Karpas-422 (cell line): ENCODE results near the gene SLC6A7. TPM values are rescaled to one million over a fixed set of nuclear protein-coding genes. Genes with fewer than 3 reads are reported as not detected.

Experiments used
- DNase-seq: peaks from one replicate; pipeline ENCODE4 v3.0.0-alpha.2; 2015
- H2AFZ ChIP-seq: fragments of 200-600 bp; sonication (generic); 2 replicates; pipeline ENCODE4 v1.6.1; 2014; ENCODE audit warnings: antibody characterized with exemption, low read length, mixed read lengths
- H3K27ac ChIP-seq: fragments of 200-600 bp; sonication (generic); 2 replicates; pipeline ENCODE4 v1.5.1; 2014; ENCODE audit warnings: mild to moderate bottlenecking, low read length, moderate library complexity
- H3K27me3 ChIP-seq: fragments of 200-600 bp; sonication (generic); 2 replicates; pipeline ENCODE4 v1.6.1; 2014; ENCODE audit warnings: low read length, mixed read lengths
- H3K36me3 ChIP-seq: fragments of 200-600 bp; sonication (generic); 2 replicates; pipeline ENCODE4 v1.6.1; 2014; ENCODE audit warnings: low read length, mixed read lengths; ENCODE audit not compliant: insufficient read depth
- H3K4me1 ChIP-seq: fragments of 200-600 bp; sonication (generic); 2 replicates; pipeline ENCODE4 v1.6.1; 2014; ENCODE audit warnings: mild to moderate bottlenecking, low read length, mixed read lengths
- H3K4me2 ChIP-seq: fragments of 200-600 bp; sonication (generic); 2 replicates; pipeline ENCODE4 v1.6.1; 2014; ENCODE audit warnings: low read length, low read depth, mild to moderate bottlenecking; ENCODE audit not compliant: poor library complexity, severe bottlenecking
- H3K4me3 ChIP-seq: fragments of 200-600 bp; sonication (generic); 2 replicates; pipeline ENCODE4 v1.5.1; 2014; ENCODE audit warnings: mild to moderate bottlenecking, antibody characterized with exemption, low read length, mixed read lengths
- H3K79me2 ChIP-seq: fragments of 200-600 bp; sonication (generic); 2 replicates; pipeline ENCODE4 v1.6.1; 2014; ENCODE audit warnings: mild to moderate bottlenecking, low read length, mixed read lengths
- H3K9ac ChIP-seq: fragments of 200-600 bp; sonication (generic); 2 replicates; pipeline ENCODE4 v1.6.0; 2014; ENCODE audit warnings: low read length
- H3K9me2 ChIP-seq: fragments of 200-600 bp; sonication (generic), shearing (Covaris generic); replicated peaks from 2 replicates; pipeline ENCODE4 v1.6.0; 2014; ENCODE audit warnings: mild to moderate bottlenecking, low read length, moderate library complexity; ENCODE audit not compliant: insufficient read depth
- H3K9me3 ChIP-seq: fragments of 300-700, 200-600 bp; sonication (generic); 2 replicates; pipeline ENCODE4 v1.6.1; 2014; ENCODE audit warnings: low read length, mixed read lengths
- H4K20me1 ChIP-seq: fragments of 200-600 bp; sonication (generic); 2 replicates; pipeline ENCODE4 v1.6.1; 2014; ENCODE audit warnings: mild to moderate bottlenecking, antibody characterized with exemption, low read length, low read depth; ENCODE audit not compliant: insufficient read depth
- total RNA-seq: library from RNA; depleted of rRNA; stranded (reverse); fragments of >200 nt; shearing (Covaris generic); gene quantifications from 2 replicates; pipeline ENCODE4 v1.2.3, GENCODE V29; 2014; ENCODE audit warnings: low replicate concordance

The SLC6A7 gene
- total RNA-seq, 1 experiment from 2014 or later: not detected

- Histone ChIP-seq H2AFZ (no peak overlapping the region), H3K27ac (no peak overlapping the region), H4K20me1 (peaks cover 9% of the 10 kb centered on the region; the same call in 1 of the 2 replicates), H3K9me2 (no peaks in the 10 kb centered on the region), H3K9ac (no peak overlapping the region), H3K4me2 (peak overlapping the region; percentile 13), H3K4me3 (no peak overlapping the region), H3K9me3 (no peaks in the 10 kb centered on the region), H3K79me2 (no peaks in the 10 kb centered on the region), H3K4me1 (peaks cover 11% of the 10 kb centered on the region), H3K36me3 (no peaks in the 10 kb centered on the region), H3K27me3 (no peaks in the 10 kb centered on the region)
- DNase-seq: peak; percentile 85
Measured at GRCh38 chr5:150153957-150154617, 35.8 kb upstream of the SLC6A7 start.

- Histone ChIP-seq H3K4me1 (peaks cover 12% of the 10 kb centered on the region), H2AFZ (no peak overlapping the region), H3K27me3 (no peaks in the 10 kb centered on the region), H3K36me3 (no peaks in the 10 kb centered on the region), H3K27ac (no peak overlapping the region), H3K79me2 (no peaks in the 10 kb centered on the region), H3K9me3 (no peaks in the 10 kb centered on the region), H3K9ac (no peak overlapping the region), H4K20me1 (peaks cover 9% of the 10 kb centered on the region; the same call in 1 of the 2 replicates), H3K4me2 (peak overlapping the region; percentile 13), H3K4me3 (no peak overlapping the region), H3K9me2 (no peaks in the 10 kb centered on the region)
- peak; percentile 79 for DNase-seq
Measured at GRCh38 chr5:150154618-150155128, 35.2 kb upstream of the SLC6A7 start.

- Histone ChIP-seq H4K20me1 (peaks cover 16% of the 10 kb centered on the region; the same call in 1 of the 2 replicates), H3K9me3 (no peaks in the 10 kb centered on the region), H3K27me3 (no peaks in the 10 kb centered on the region), H3K4me2 (peak within 1 kb of the TSS; percentile 13), H3K79me2 (no peaks in the 10 kb centered on the region), H3K4me3 (no peak within 1 kb of the TSS), H2AFZ (no peak within 1 kb of the TSS), H3K4me1 (peaks cover 18% of the 10 kb centered on the region), H3K36me3 (no peaks in the 10 kb centered on the region), H3K9me2 (no peaks in the 10 kb centered on the region), H3K9ac (no peak within 1 kb of the TSS), H3K27ac (no peak within 1 kb of the TSS)
- no peak for DNase-seq
Measured at GRCh38 chr5:150155258-150156026, 34.4 kb upstream of the SLC6A7 start, which contains the start of gene PDGFRB. PDGFRB (minus strand) TSS chr5:150155845; CDS start chr5:150137047, 18,798 bp downstream.

- Histone ChIP-seq H3K9ac (no peak overlapping the region), H3K9me3 (no peaks in the 10 kb centered on the region), H3K27me3 (no peaks in the 10 kb centered on the region), H3K36me3 (no peaks in the 10 kb centered on the region), H3K9me2 (no peaks in the 10 kb centered on the region), H3K27ac (no peak overlapping the region), H2AFZ (no peak overlapping the region), H3K4me1 (peaks cover 18% of the 10 kb centered on the region), H3K79me2 (no peaks in the 10 kb centered on the region), H3K4me3 (no peak overlapping the region), H3K4me2 (no peak overlapping the region), H4K20me1 (peaks cover 16% of the 10 kb centered on the region; the same call in 1 of the 2 replicates)
- DNase-seq: no peak
Measured at GRCh38 chr5:150156027-150156368, 33.9 kb upstream of the SLC6A7 start.

- H3K9me3 ChIP-seq: no peaks in the 10 kb centered on the region
- H3K9ac ChIP-seq: no peak overlapping the region
- no peaks in the 10 kb centered on the region for H3K79me2 ChIP-seq
- H3K27ac ChIP-seq: no peak overlapping the region
- no peaks in the 10 kb centered on the region for H3K36me3 ChIP-seq
- peaks cover 16% of the 10 kb centered on the region; the same call in 1 of the 2 replicates for H4K20me1 ChIP-seq
- no peaks in the 10 kb centered on the region for H3K27me3 ChIP-seq
- no peak overlapping the region for H3K4me2 ChIP-seq
- DNase-seq: no peak
- H3K9me2 ChIP-seq: no peaks in the 10 kb centered on the region
- no peak overlapping the region for H2AFZ ChIP-seq
- peaks cover 20% of the 10 kb centered on the region for H3K4me1 ChIP-seq
- H3K4me3 ChIP-seq: no peak overlapping the region
Measured at GRCh38 chr5:150156540-150156939, 33.3 kb upstream of the SLC6A7 start.

- Histone ChIP-seq H3K9me3 (no peaks in the 10 kb centered on the region), H3K4me2 (no peak overlapping the region), H3K36me3 (no peaks in the 10 kb centered on the region), H3K9me2 (no peaks in the 10 kb centered on the region), H2AFZ (no peak overlapping the region), H3K79me2 (no peaks in the 10 kb centered on the region), H4K20me1 (peaks cover 16% of the 10 kb centered on the region; the same call in 1 of the 2 replicates), H3K4me3 (no peak overlapping the region), H3K27me3 (no peaks in the 10 kb centered on the region), H3K27ac (no peak overlapping the region), H3K9ac (no peak overlapping the region), H3K4me1 (peaks cover 20% of the 10 kb centered on the region)
- no peak for DNase-seq
Measured at GRCh38 chr5:150157168-150157567, 32.7 kb upstream of the SLC6A7 start.

- no peak overlapping the region for H3K27ac ChIP-seq
- no peak for DNase-seq
- no peaks in the 10 kb centered on the region for H3K36me3 ChIP-seq
- no peaks in the 10 kb centered on the region for H3K9me3 ChIP-seq
- no peaks in the 10 kb centered on the region for H3K9me2 ChIP-seq
- no peak overlapping the region for H2AFZ ChIP-seq
- H3K79me2 ChIP-seq: no peaks in the 10 kb centered on the region
- peaks cover 16% of the 10 kb centered on the region; the same call in 1 of the 2 replicates for H4K20me1 ChIP-seq
- H3K27me3 ChIP-seq: no peaks in the 10 kb centered on the region
- H3K4me3 ChIP-seq: no peak overlapping the region
- H3K4me2 ChIP-seq: no peak overlapping the region
- peaks cover 20% of the 10 kb centered on the region for H3K4me1 ChIP-seq
- H3K9ac ChIP-seq: no peak overlapping the region
Measured at GRCh38 chr5:150158170-150158949, 31.5 kb upstream of the SLC6A7 start.
